Sigmoid colon (tissue), 7 donors: Measurements from ENCODE around the gene DOCK1. TPM values are rescaled to one million over a fixed set of nuclear protein-coding genes. Genes with fewer than 3 reads are reported as not detected.
"Not testable (repeated sequence)": the region's sequence is repeated elsewhere in the genome, so short reads cannot be mapped to it uniquely, and the experiment has no call there.

Experiments used
- DNase-seq: peaks from one replicate; pipeline ENCODE4 v3.0.0-alpha.2; 2019
- H3K27ac ChIP-seq, 4 donors: fragments of 200-600 bp; sonication (generic); one replicate each; pipeline ENCODE4 v1.5.1; 2016 to 2019; ENCODE audit warnings: mild to moderate bottlenecking in 1 of 4
- H3K27me3 ChIP-seq, 3 donors: fragments of 200-600 bp; sonication (generic); one replicate each; pipeline ENCODE4 v1.5.1; 2019; ENCODE audit warnings: mild to moderate bottlenecking in 1 of 3
- H3K36me3 ChIP-seq, 4 donors: fragments of 200-600 bp; sonication (generic); one replicate each; pipeline ENCODE4 v1.5.1; 2016 to 2019
- H3K4me1 ChIP-seq, 4 donors: fragments of 200-600 bp; sonication (generic); one replicate each; pipeline ENCODE4 v1.5.1; 2017 to 2019
- H3K4me3 ChIP-seq, 4 donors: fragments of 200-600 bp; sonication (generic); one replicate each; pipeline ENCODE4 v1.5.1; 2017 to 2019; ENCODE audit warnings: mild to moderate bottlenecking in 2 of 4, moderate library complexity in 1 of 4
- H3K9me3 ChIP-seq, 4 donors: fragments of 200-600 bp in 3 of 4; sonication (generic) in 3 of 4; one replicate each; pipeline versions ENCODE4 v1.5.1 to v1.6.1; 2013 to 2019
- EP300 ChIP-seq, 4 donors: sonication (generic); formaldehyde crosslinking; IDR thresholded peaks; one replicate each; pipeline ENCODE4 v1.6.1; 2017; ENCODE audit warnings: antibody characterized with exemption in 4 of 4
- POLR2A ChIP-seq, 2 donors: fragments of 450-650 bp; IDR thresholded peaks; one replicate each; pipeline ENCODE4 v1.6.1; 2016; ENCODE audit warnings: antibody characterized with exemption in 2 of 2, mild to moderate bottlenecking in 2 of 2, moderate library complexity in 2 of 2
- POLR2AphosphoS5 ChIP-seq, 4 donors: sonication (generic); formaldehyde crosslinking; IDR thresholded peaks; one replicate each; pipeline ENCODE4 v1.6.1; 2017; ENCODE audit warnings: antibody characterized with exemption in 4 of 4
- WGBS, 2 donors: extraction: QIAGEN DNeasy Blood & Tissue Kit; methylation state at CpG; one replicate each; pipeline ENCODE4 v1.1.7; 2013; 5-methylcytosine and 5-hydroxymethylcytosine counted together
- intact Hi-C: fragments of 100-400 bp; cut with DNase I; formaldehyde crosslinking; loops from one replicate; pipeline ENCODE4 v1.15.1; 2023
- polyA plus RNA-seq, 3 donors: library from polyadenylated mRNA; stranded (reverse); fragments of 200-250 nt; gene quantifications; one replicate each; pipeline ENCODE4 v1.2.3, GENCODE V29; 2013
- total RNA-seq, 4 donors: library from RNA; depleted of rRNA; stranded (reverse); fragments of >200 nt; gene quantifications; one replicate each; pipeline ENCODE4 v1.1.0, GENCODE V29; 2016
- TF ChIP-seq, protein P1 (sequence below), 4 experiments: fragments of 450-650 bp in 3 of 4; fragments of 200-600 bp in 1 of 4; IDR thresholded peaks; one replicate each; pipeline ENCODE4 v1.5.1; 2016 to 2019; ENCODE audit warnings: antibody characterized with exemption in 4 of 4, mild to moderate bottlenecking in 3 of 4, moderate library complexity in 2 of 4
- donor health status: healthy with polysubstance abuse.
- donor health status: Bipolar disorder and iron deficiency.
- donor health status: healthy.

DOCK1 gene
- total and polyA plus RNA-seq, 7 donors, result 15.0 to 53.7 (median 40.2) TPM

GRCh38 chr10:126935263-126935946 is 30.2 kb downstream of the DOCK1 start:
- Histone ChIP-seq H3K27me3 (no peaks in the 10 kb centered on the region), H3K27ac (no peak overlapping the region), H3K9me3 (no peaks in the 10 kb centered on the region), H3K4me1 (peaks cover 0 to 36% (median 28%) of the 10 kb centered on the region in 4 donors), H3K4me3 (no peak overlapping the region), H3K36me3 (no peaks in the 10 kb centered on the region)
- 71 to 73% methylated on average over 5 of the region's 5 CpGs for WGBS, 2 donors
- TF ChIP-seq EP300 (IDR thresholded peaks at IDR 0.05), result no peak
- no peak for TF ChIP-seq POLR2AphosphoS5 (IDR thresholded peaks at IDR 0.05)
- TF ChIP-seq POLR2A (IDR thresholded peaks at IDR 0.05), result no peak
- TF ChIP-seq, protein P1, sequence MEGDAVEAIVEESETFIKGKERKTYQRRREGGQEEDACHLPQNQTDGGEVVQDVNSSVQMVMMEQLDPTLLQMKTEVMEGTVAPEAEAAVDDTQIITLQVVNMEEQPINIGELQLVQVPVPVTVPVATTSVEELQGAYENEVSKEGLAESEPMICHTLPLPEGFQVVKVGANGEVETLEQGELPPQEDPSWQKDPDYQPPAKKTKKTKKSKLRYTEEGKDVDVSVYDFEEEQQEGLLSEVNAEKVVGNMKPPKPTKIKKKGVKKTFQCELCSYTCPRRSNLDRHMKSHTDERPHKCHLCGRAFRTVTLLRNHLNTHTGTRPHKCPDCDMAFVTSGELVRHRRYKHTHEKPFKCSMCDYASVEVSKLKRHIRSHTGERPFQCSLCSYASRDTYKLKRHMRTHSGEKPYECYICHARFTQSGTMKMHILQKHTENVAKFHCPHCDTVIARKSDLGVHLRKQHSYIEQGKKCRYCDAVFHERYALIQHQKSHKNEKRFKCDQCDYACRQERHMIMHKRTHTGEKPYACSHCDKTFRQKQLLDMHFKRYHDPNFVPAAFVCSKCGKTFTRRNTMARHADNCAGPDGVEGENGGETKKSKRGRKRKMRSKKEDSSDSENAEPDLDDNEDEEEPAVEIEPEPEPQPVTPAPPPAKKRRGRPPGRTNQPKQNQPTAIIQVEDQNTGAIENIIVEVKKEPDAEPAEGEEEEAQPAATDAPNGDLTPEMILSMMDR (IDR thresholded peaks at IDR 0.05), result no peak
- no peak for DNase-seq
- intact Hi-C loops, result no loop called here

GRCh38 chr10:126937026-126937425 is 31.8 kb downstream of the DOCK1 start:
- Histone ChIP-seq H3K4me1 (peaks cover 0 to 21% (median 13%) of the 10 kb centered on the region in 4 donors), H3K4me3 (no peak overlapping the region), H3K27me3 (no peaks in the 10 kb centered on the region), H3K9me3 (no peaks in the 10 kb centered on the region), H3K27ac (no peak overlapping the region), H3K36me3 (no peaks in the 10 kb centered on the region)
- no peak for TF ChIP-seq POLR2AphosphoS5 (IDR thresholded peaks at IDR 0.05)
- TF ChIP-seq, protein P1 (IDR thresholded peaks at IDR 0.05), result no peak
- TF ChIP-seq EP300 (IDR thresholded peaks at IDR 0.05), result no peak
- no peak for DNase-seq
- 87 to 92% methylated on average over 3 of the region's 3 CpGs for WGBS, 2 donors
- intact Hi-C loops, result no loop called here

DNA sequence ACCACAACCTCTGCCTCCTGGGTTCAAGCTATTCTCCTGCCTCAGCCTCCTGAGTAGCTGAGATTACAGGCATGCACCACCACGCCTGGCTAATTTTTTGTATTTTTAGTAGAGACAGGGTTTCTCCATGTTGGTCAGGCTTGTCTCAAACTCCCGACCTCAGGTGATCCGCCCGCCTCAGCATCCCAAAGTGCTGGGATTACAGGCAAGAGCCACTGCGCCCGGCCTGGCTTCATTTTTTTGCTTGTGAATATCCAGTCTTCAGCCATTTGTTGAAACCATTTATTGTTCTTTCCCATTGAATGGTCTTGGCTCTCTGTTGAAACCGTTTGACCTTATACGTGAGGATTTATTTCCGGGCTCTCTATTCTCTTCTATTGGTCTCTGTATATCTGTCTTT is 32.9 kb downstream of the DOCK1 start:
- intact Hi-C loops, H3K9me3 ChIP-seq, DNase-seq, H3K36me3 ChIP-seq, H3K27ac ChIP-seq, H3K4me3 ChIP-seq, H3K27me3 ChIP-seq: not testable (repeated sequence)
- peaks cover 0 to 13% (median 9%) of the 10 kb centered on the region in 4 donors for H3K4me1 ChIP-seq
- 96 to 98% methylated on average over 9 of the region's 9 CpGs for WGBS, 2 donors

- TF ChIP-seq POLR2AphosphoS5 (IDR thresholded peaks at IDR 0.05) (no peak), POLR2A (IDR thresholded peaks at IDR 0.05) (no peak), EP300 (IDR thresholded peaks at IDR 0.05) (no peak)
- TF ChIP-seq, protein P1 (IDR thresholded peaks at IDR 0.05), result no peak
- intact Hi-C loops, result no loop called here
- Histone ChIP-seq H3K27ac (no peak overlapping the region), H3K36me3 (no peaks in the 10 kb centered on the region), H3K4me3 (no peak overlapping the region), H3K27me3 (no peaks in the 10 kb centered on the region), H3K4me1 (peaks cover 0 to 10% (median 7%) of the 10 kb centered on the region in 4 donors), H3K9me3 (no peaks in the 10 kb centered on the region)
- WGBS, 2 donors, result 93 to 95% methylated on average over 6 of the region's 6 CpGs
- DNase-seq, result no peak
Measured at GRCh38 chr10:126939706-126940105, 34.5 kb downstream of the DOCK1 start.

DNA sequence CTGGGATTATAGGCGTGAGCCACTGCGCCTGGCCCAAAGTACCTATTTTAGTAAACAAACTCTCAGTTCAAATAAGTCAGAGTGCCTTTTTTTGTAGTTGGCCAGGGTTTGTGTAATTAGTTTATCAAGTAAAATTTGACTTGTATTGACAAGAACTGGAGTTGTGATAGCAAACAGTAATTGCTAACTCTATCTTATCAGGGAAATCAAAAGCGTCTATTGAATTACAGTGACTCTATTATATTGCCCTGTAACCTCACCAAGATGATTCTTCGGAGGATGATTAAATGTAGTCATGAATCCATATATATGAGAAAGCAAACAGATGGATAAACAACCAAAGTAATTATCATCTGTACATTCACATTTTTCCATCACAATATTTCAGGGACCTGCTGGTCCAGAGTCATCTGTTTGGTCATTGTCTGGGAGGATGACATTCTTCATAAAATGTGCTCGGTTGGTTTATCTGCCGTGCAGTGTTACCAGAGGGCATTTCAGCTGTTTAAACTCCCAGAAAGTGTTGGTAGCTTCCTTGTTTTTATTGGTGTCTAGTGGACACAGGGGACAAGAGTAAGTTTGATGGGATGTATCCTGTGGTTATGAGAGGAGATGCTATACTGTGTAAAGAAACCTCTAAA is 35.6 kb downstream of the DOCK1 start:
- WGBS, 2 donors, result 40 to 79% methylated on average over 6 of the region's 6 CpGs
- no peaks in the 10 kb centered on the region for H3K9me3 ChIP-seq
- TF ChIP-seq POLR2AphosphoS5 (IDR thresholded peaks at IDR 0.05), result no peak
- TF ChIP-seq, protein P1 (IDR thresholded peaks at IDR 0.05), result no peak
- peaks cover 0 to 2% (median 0%) of the 10 kb centered on the region in 4 donors for H3K4me1 ChIP-seq
- H3K27me3 ChIP-seq, result no peaks in the 10 kb centered on the region
- no peaks in the 10 kb centered on the region for H3K36me3 ChIP-seq
- intact Hi-C loops, result no loop called here
- no peak for DNase-seq
- H3K27ac ChIP-seq, result no peak overlapping the region
- H3K4me3 ChIP-seq, result no peak overlapping the region
